A549 treated with DMSO at 1 μM for 4 hours (cell line): ENCODE measurements around the gene DRC3. TPM values are rescaled to one million over a fixed set of nuclear protein-coding genes. Genes with fewer than 3 reads are reported as not detected.

Experiments used
- total RNA-seq: library from RNA; stranded (reverse); fragments of 200-300 nt; extraction: Qiagen RNA extraction; gene quantifications from 5 replicates; pipeline ENCODE4 v1.2.3, GENCODE V29; 2022; ENCODE audit warnings: low read depth

DRC3 gene
- total RNA-seq = 2.1 to 3.1 TPM (median 2.7 TPM) in 5 replicates

GRCh38 chr17:17972126-17972951 lies at the start of gene DRC3, which contains the start of gene TOM1L2:
Gene DRC3 (plus strand): TSS chr17:17972862. CDS start chr17:17977599, 4,737 bp downstream.
Gene TOM1L2 (minus strand): TSS chr17:17972400. CDS start chr17:17972313, 87 bp downstream.

GRCh38 chr17:18038861-18039534 lies 66.3 kb downstream of the DRC3 start, which contains the start of the genes ATPAF2 and GID4:
Gene ATPAF2 (minus strand): TSS chr17:18039168. CDS start chr17:18039013, 155 bp downstream.
Gene GID4 (plus strand): TSS chr17:18039408. CDS start chr17:18039465, 57 bp downstream.

Other genes with a start within 250 kb of the DRC3 start
- gene SREBF1, start 135.9 kb upstream of the DRC3 start, total RNA-seq = 69.8 to 87.6 TPM (median 76.9 TPM) in 5 replicates
- gene TOM1L2, start 462 bp upstream of the DRC3 start, total RNA-seq = 17.9 to 24.3 TPM (median 20.7 TPM) in 5 replicates
- gene ATPAF2, start 66.3 kb downstream of the DRC3 start, total RNA-seq = 22.0 to 32.4 TPM (median 27.6 TPM) in 5 replicates
- 10.8 to 13.7 TPM (median 13.6 TPM) in 5 replicates for gene GID4, start 66.5 kb downstream of the DRC3 start, total RNA-seq
- gene DRG2, start 115.1 kb downstream of the DRC3 start, total RNA-seq = 50.5 to 57.3 TPM (median 52.3 TPM) in 5 replicates
- gene MYO15A, start 135.9 kb downstream of the DRC3 start, total RNA-seq = 0.16 to 0.43 TPM (median 0.26 TPM) in 5 replicates
- 49.9 to 64.1 TPM (median 61.8 TPM) in 5 replicates for gene ALKBH5, start 211.0 kb downstream of the DRC3 start, total RNA-seq